Endothelial cell of umbilical vein (primary cell): ENCODE results near the gene DOP1B. TPM values are rescaled to one million over a fixed set of nuclear protein-coding genes. Genes with fewer than 3 reads are reported as not detected.
A peak's percentile ranks its signal among the peaks of the same experiment; 100 is the strongest.

ENCODE experiments used
- BruUV-seq: library from RNA; stranded (reverse); fragments of 400-500 nt; replicated peaks from 2 replicates; lab custom pipeline; 2021; lab: Mats Ljungman, UMichigan
- CTCF ChIA-PET: fragments of 300-600, 350-600 bp; sonication (Branson Sonifier 250); formaldehyde crosslinking; loops from one replicate; lab custom pipeline; 2021; ENCODE audit warnings: antibody characterized with exemption, inconsistent platforms; lab: Charles Lee
- POLR2A ChIA-PET: fragments of 300-600, 350-600 bp; sonication (Branson Sonifier 250); formaldehyde crosslinking; loops from one replicate; lab custom pipeline; 2021; ENCODE audit warnings: antibody characterized with exemption, inconsistent platforms; lab: Charles Lee
- DNase-seq: peaks from one replicate; pipeline ENCODE4 v3.0.0-alpha.2; 2011; ENCODE audit warnings: low read depth, low spot score
- FAIRE-seq: peaks from 2 replicates; lab custom pipeline; 2011; peaks lifted over from hg19 to GRCh38; lab: Jason Lieb, UNC
- H2AFZ ChIP-seq: 2 replicates; pipeline ENCODE4 v1.6.0; 2012; ENCODE audit warnings: low read depth, low read length, control low read depth, inconsistent platforms
- H3K27ac ChIP-seq: 2 replicates; pipeline ENCODE4 v1.5.1; 2011; ENCODE audit warnings: low read depth, mild to moderate bottlenecking, control low read depth, low read length, moderate library complexity; ENCODE audit not compliant: insufficient read depth
- H3K27me3 ChIP-seq, 2 experiments: 2 replicates each; pipeline versions ENCODE4 v1.6.0 to v1.6.1; 2011; ENCODE audit warnings: low read length in 2 of 2, mixed read lengths in 1 of 2; ENCODE audit not compliant: control insufficient read depth in 2 of 2, insufficient read depth in 2 of 2
- H3K36me3 ChIP-seq, 2 experiments: 2 replicates in 1 of 2; 3 replicates in 1 of 2; pipeline ENCODE4 v1.5.1; 2011; ENCODE audit warnings: low read length in 2 of 2, mild to moderate bottlenecking in 1 of 2, moderate library complexity in 1 of 2; ENCODE audit not compliant: control insufficient read depth in 2 of 2, insufficient read depth in 2 of 2; ENCODE audit errors: extremely low read depth in 1 of 2
- H3K4me1 ChIP-seq: 3 replicates; pipeline ENCODE4 v1.5.1; 2011; ENCODE audit warnings: mild to moderate bottlenecking, low read length; ENCODE audit not compliant: control insufficient read depth, insufficient read depth; ENCODE audit errors: extremely low read depth
- H3K4me2 ChIP-seq: 2 replicates; pipeline ENCODE4 v1.6.1; 2011; ENCODE audit warnings: low read length, control low read depth, mixed read lengths; ENCODE audit not compliant: insufficient read depth
- H3K4me3 ChIP-seq, 3 experiments: fragments of 200-600 bp in 1 of 3; sonication (generic), shearing (Covaris generic) in 1 of 3; replicated peaks in 1 of 3; 2 replicates each; pipeline ENCODE4 v1.5.1; 2011 to 2016; ENCODE audit warnings: control low read depth in 3 of 3, low read length in 3 of 3, mild to moderate bottlenecking in 2 of 3, inconsistent platforms in 1 of 3, low read depth in 1 of 3, moderate library complexity in 1 of 3; ENCODE audit not compliant: insufficient read depth in 1 of 3
- H3K79me2 ChIP-seq: 2 replicates; pipeline ENCODE4 v1.6.0; 2012; ENCODE audit warnings: low read length, inconsistent platforms; ENCODE audit not compliant: control insufficient read depth, insufficient read depth
- H3K9ac ChIP-seq: replicated peaks from 2 replicates; pipeline ENCODE3; 2011; ENCODE audit warnings: low read length, control low read depth; ENCODE audit not compliant: insufficient read depth; ENCODE audit errors: extremely low read depth
- H3K9me1 ChIP-seq: replicated peaks from 3 replicates; pipeline ENCODE4 v1.6.0; 2011; ENCODE audit warnings: mild to moderate bottlenecking, low read length; ENCODE audit not compliant: control insufficient read depth, insufficient read depth; ENCODE audit errors: extremely low read depth
- H3K9me3 ChIP-seq: replicated peaks from 2 replicates; pipeline ENCODE4 v1.5.1; 2012; ENCODE audit warnings: low read length, inconsistent platforms; ENCODE audit not compliant: control insufficient read depth, insufficient read depth
- H4K20me1 ChIP-seq: replicated peaks from 2 replicates; pipeline ENCODE3; 2011; ENCODE audit warnings: mild to moderate bottlenecking, low read length; ENCODE audit not compliant: control insufficient read depth, insufficient read depth; ENCODE audit errors: extremely low read depth
- EZH2 ChIP-seq: IDR thresholded peaks from 2 replicates; pipeline ENCODE4 v1.6.1; 2012; ENCODE audit warnings: borderline replicate concordance, low read depth, mild to moderate bottlenecking, moderate library complexity, low read length, inconsistent platforms; ENCODE audit not compliant: severe bottlenecking
- FOS ChIP-seq: IDR thresholded peaks from 2 replicates; pipeline ENCODE4 v1.6.1; 2011; ENCODE audit warnings: mild to moderate bottlenecking, low read length, moderate library complexity, borderline replicate concordance; ENCODE audit not compliant: insufficient read depth
- GATA2 ChIP-seq: IDR thresholded peaks from 2 replicates; pipeline ENCODE4 v1.7.0; 2011; ENCODE audit warnings: low read depth, mild to moderate bottlenecking, moderate library complexity, mixed read lengths, low read length; ENCODE audit not compliant: insufficient read length, insufficient read depth
- JUN ChIP-seq: IDR thresholded peaks from 2 replicates; pipeline ENCODE4 v1.6.1; 2011; ENCODE audit warnings: borderline replicate concordance, low read depth; ENCODE audit not compliant: insufficient read length, insufficient read depth
- MYC ChIP-seq: IDR thresholded peaks from one replicate; pipeline ENCODE4 v1.6.1; 2011; ENCODE audit warnings: mild to moderate bottlenecking, low read depth, low read length
- POLR2A ChIP-seq: IDR thresholded peaks from 2 replicates; pipeline ENCODE4 v1.6.1; 2012; ENCODE audit warnings: low read depth, mild to moderate bottlenecking, control low read depth, low read length
- POLR2AphosphoS5 ChIP-seq: IDR thresholded peaks from 2 replicates; pipeline ENCODE4 v1.6.1; 2012; ENCODE audit warnings: low read depth, mild to moderate bottlenecking, control low read depth, low read length, moderate library complexity; ENCODE audit not compliant: insufficient read depth
- dilution Hi-C: fragments of 300-500 bp; cut with MboI; formaldehyde crosslinking; loops from one replicate; pipeline ENCODE4 v1.15.0; 2019; ENCODE audit warnings: low sequenced_read_pairs; ENCODE audit not compliant: extremely low pct_ligation_motif_present
- intact Hi-C: fragments of 100-400 bp; cut with micrococcal nuclease; formaldehyde crosslinking; loops from one replicate; pipeline ENCODE4 v1.10.0; 2022
- polyA plus RNA-seq, 4 experiments: library from polyadenylated mRNA; depleted of rRNA in 3 of 4; stranded (reverse) in 3 of 4; unstranded in 1 of 4; fragments of >200 nt; gene quantifications; 2 replicates each; pipeline versions ENCODE4 v1.2.1 to v1.2.3, GENCODE V29; 2011 to 2012; ENCODE audit warnings: missing spikeins in 1 of 4
- total RNA-seq: library from RNA; stranded (reverse); gene quantifications from 2 replicates; pipeline ENCODE4 v1.2.3, GENCODE V29; 2021
- TF ChIP-seq, protein P1 (sequence below), 2 donors: IDR thresholded peaks; 1 replicate in 1 of 2; 2 replicates in 1 of 2; pipeline ENCODE4 v1.5.1; 2011; ENCODE audit warnings: low read length in 2 of 2, mild to moderate bottlenecking in 2 of 2, moderate library complexity in 2 of 2, control low read depth in 1 of 2, inconsistent platforms in 1 of 2, low read depth in 1 of 2; ENCODE audit not compliant: insufficient read depth in 1 of 2; ENCODE audit errors: extremely low read depth in 1 of 2
- TF ChIP-seq, protein P2 (sequence below): IDR thresholded peaks from 2 replicates; pipeline ENCODE4 v1.6.1; 2011; ENCODE audit not compliant: insufficient read depth, insufficient read length

DOP1B gene
- total and polyA plus RNA-seq, 2 donors (not counting 3 experiments of a cell fraction or from before 2014, with no cell fraction given): 3.7 to 9.9 TPM

DNA sequence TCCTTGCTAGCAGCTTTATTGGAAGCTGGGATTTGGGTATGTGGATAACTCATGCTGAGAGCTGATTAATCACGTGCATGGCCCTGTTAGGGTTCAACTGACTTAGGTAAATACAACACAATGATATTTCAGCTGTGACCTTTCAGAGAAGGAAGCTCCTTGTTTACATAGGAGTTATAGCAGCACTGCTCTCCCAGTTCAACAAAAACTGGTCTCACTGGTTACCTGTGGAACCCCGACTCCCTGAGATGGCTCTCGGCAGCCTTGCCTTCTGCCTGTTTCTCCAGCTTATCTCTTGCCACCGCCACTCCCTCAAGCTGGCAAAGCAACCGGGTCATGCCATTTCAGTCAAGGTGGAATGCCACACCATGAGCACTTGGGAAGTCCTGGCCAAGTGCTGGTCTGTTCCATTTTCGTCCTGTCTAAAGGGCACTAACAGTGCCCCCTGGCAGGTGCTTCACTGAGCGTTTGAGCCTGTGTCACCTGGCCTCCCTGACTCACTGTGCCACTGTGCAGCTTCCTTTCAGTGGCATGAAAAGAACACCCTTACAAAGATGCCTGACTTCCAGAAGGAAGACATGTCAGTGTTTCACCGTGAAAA, 31.6 kb downstream of the DOP1B start:
- Histone ChIP-seq H3K9me1 (no peaks in the 10 kb centered on the region), H3K4me1 (no peaks in the 10 kb centered on the region), H3K4me3 (no peak overlapping the region), H2AFZ (no peak overlapping the region), H3K27ac (no peak overlapping the region), H3K27me3 (no peaks in the 10 kb centered on the region), H3K9ac (no peak overlapping the region), H3K4me2 (no peak overlapping the region), H3K9me3 (no peaks in the 10 kb centered on the region), H3K36me3 (no peaks in the 10 kb centered on the region), H4K20me1 (no peaks in the 10 kb centered on the region), H3K79me2 (no peaks in the 10 kb centered on the region)
- BruUV-seq: no TSS peak
- TF ChIP-seq, protein P1, sequence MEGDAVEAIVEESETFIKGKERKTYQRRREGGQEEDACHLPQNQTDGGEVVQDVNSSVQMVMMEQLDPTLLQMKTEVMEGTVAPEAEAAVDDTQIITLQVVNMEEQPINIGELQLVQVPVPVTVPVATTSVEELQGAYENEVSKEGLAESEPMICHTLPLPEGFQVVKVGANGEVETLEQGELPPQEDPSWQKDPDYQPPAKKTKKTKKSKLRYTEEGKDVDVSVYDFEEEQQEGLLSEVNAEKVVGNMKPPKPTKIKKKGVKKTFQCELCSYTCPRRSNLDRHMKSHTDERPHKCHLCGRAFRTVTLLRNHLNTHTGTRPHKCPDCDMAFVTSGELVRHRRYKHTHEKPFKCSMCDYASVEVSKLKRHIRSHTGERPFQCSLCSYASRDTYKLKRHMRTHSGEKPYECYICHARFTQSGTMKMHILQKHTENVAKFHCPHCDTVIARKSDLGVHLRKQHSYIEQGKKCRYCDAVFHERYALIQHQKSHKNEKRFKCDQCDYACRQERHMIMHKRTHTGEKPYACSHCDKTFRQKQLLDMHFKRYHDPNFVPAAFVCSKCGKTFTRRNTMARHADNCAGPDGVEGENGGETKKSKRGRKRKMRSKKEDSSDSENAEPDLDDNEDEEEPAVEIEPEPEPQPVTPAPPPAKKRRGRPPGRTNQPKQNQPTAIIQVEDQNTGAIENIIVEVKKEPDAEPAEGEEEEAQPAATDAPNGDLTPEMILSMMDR (IDR thresholded peaks at IDR 0.05; ENCODE audit: extremely low read depth in 1 of 2, insufficient read depth in 1 of 2, low read depth in 1 of 2, low read length in 2 of 2): no peak
- TF ChIP-seq EZH2: no peak
- TF ChIP-seq, protein P2, sequence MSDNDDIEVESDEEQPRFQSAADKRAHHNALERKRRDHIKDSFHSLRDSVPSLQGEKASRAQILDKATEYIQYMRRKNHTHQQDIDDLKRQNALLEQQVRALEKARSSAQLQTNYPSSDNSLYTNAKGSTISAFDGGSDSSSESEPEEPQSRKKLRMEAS: no peak
- TF ChIP-seq POLR2A: no peak
- no peak for TF ChIP-seq MYC
- TF ChIP-seq JUN: no peak
- TF ChIP-seq GATA2: no peak
- TF ChIP-seq FOS: no peak
- TF ChIP-seq POLR2AphosphoS5: no peak
- intact Hi-C loops (no loop called here), dilution Hi-C loops (no loop called here)
- CTCF ChIA-PET: interaction anchor here (1.1 kb wide), 1 partner anchor 10 kb away, joined by 3 read pairs; no protein-coding TSS in a partner anchor
- DNase-seq: peak; percentile 14
- POLR2A ChIA-PET: no interaction called here
- FAIRE-seq: no peak
